HFFc6 (cell line): ENCODE results near the gene ZNF597. TPM values are rescaled to one million over a fixed set of nuclear protein-coding genes. Genes with fewer than 3 reads are reported as not detected.
A peak's percentile ranks its signal among the peaks of the same experiment; 100 is the strongest.
"Not testable (repeated sequence)": the region's sequence is repeated elsewhere in the genome, so short reads cannot be mapped to it uniquely, and the experiment has no call there.

Source experiments
- DNase-seq: peaks from one replicate; pipeline ENCODE4 v3.0.0-alpha.2; 2018
- H3K27ac Mint-ChIP-seq: 2 replicates; pipeline ENCODE4 v1.8.0; 2020; ENCODE audit warnings: mild to moderate bottlenecking, mixed read lengths
- H3K27me3 Mint-ChIP-seq: 2 replicates; pipeline ENCODE4 v1.8.0; 2021; ENCODE audit warnings: mild to moderate bottlenecking, moderate library complexity, mixed read lengths; ENCODE audit not compliant: insufficient read depth
- H3K36me3 Mint-ChIP-seq: 2 replicates; pipeline ENCODE4 v1.8.0; 2021; ENCODE audit warnings: low read depth, mixed read lengths
- H3K4me1 Mint-ChIP-seq: 2 replicates; pipeline ENCODE4 v1.8.0; 2020; ENCODE audit warnings: low read depth, mixed read lengths
- H3K4me3 Mint-ChIP-seq: 2 replicates; pipeline ENCODE4 v1.8.0; 2020; ENCODE audit warnings: mild to moderate bottlenecking, moderate library complexity, mixed read lengths
- H3K9me3 Mint-ChIP-seq: 2 replicates; pipeline ENCODE4 v1.8.0; 2020; ENCODE audit warnings: mild to moderate bottlenecking, mixed read lengths
- total RNA-seq, 6 experiments: library from RNA; stranded (reverse); fragmentation: NEBNext Ultra II Directional; extraction: Animal tissue kit (Norgen Biotek cat#: 25700); gene quantifications; 2 replicates in 1 of 6; 3 replicates in 5 of 6; pipeline ENCODE4 v1.2.3, GENCODE V29; 2021
- TF ChIP-seq, protein P1 (sequence below): fragments of 200-600 bp; sonication (generic); IDR thresholded peaks from 2 replicates; pipeline ENCODE4 v1.5.0; 2021; ENCODE audit warnings: antibody characterized with exemption, mild to moderate bottlenecking

Gene ZNF597
- total RNA-seq, 6 experiments from 2014 or later: 1.6 to 2.3 (median 1.8) TPM

DNA sequence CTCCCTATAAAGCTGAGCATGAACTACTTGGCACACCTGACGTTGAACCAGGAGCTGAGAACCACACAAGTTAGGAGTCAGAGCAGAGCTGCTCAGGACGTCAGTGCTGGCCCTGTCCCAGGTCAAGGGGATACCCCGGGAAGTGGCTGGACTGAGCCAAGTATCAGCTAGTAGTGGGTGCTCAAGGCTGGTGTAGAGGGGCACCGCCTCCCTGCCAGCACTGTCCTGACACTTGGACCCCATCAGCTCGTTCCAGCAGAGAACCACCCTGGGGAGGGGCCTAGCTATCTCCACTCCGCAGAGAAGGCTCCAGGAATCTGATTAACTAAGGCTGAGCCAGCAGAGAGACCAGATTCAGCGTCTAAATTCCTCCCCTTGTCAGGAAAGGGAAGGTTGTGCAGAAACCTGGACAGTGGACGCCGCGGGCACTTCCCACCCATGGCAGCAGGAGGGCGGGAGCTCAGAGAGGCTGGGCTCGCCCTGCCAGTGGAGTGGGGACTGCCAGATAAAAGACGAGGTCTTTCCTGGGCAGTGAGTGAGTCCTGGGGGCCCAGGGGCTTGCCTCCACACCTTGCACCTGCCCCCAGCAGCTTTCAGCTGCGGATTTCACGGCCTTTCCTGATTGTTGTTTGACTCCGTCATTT lies 31.0 kb upstream of the ZNF597 start:
- Mint-ChIP-seq H3K9me3 (no peaks in the 10 kb centered on the region), H3K27ac (no peak overlapping the region), H3K36me3 (peaks cover 14% of the 10 kb centered on the region), H3K4me3 (no peak overlapping the region), H3K27me3 (peaks cover 2% of the 10 kb centered on the region; the same call in 1 of the 2 replicates), H3K4me1 (peaks cover 10% of the 10 kb centered on the region)
- DNase-seq: no peak
- TF ChIP-seq, protein P1, sequence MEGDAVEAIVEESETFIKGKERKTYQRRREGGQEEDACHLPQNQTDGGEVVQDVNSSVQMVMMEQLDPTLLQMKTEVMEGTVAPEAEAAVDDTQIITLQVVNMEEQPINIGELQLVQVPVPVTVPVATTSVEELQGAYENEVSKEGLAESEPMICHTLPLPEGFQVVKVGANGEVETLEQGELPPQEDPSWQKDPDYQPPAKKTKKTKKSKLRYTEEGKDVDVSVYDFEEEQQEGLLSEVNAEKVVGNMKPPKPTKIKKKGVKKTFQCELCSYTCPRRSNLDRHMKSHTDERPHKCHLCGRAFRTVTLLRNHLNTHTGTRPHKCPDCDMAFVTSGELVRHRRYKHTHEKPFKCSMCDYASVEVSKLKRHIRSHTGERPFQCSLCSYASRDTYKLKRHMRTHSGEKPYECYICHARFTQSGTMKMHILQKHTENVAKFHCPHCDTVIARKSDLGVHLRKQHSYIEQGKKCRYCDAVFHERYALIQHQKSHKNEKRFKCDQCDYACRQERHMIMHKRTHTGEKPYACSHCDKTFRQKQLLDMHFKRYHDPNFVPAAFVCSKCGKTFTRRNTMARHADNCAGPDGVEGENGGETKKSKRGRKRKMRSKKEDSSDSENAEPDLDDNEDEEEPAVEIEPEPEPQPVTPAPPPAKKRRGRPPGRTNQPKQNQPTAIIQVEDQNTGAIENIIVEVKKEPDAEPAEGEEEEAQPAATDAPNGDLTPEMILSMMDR: no peak

DNA sequence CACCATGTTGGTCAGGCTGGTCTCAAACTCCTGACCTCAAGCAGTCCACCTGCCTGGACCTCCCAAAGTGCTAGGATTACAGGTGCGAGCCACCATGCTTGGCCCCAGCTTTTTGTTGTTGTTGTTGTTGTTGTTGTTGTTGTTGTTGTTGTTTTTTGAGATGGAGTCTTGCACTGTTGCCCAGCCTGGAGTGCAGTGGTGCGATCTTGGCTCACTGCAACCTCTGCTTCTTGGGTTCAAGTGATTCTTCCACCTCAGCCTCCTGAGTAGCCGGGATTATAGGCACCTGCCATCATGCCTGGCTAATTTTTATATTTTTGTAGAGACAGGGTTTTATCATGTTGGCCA lies 30.3 kb upstream of the ZNF597 start:
- not testable (repeated sequence) for H3K4me1 Mint-ChIP-seq, H3K27ac Mint-ChIP-seq, H3K9me3 Mint-ChIP-seq, H3K4me3 Mint-ChIP-seq, DNase-seq, H3K27me3 Mint-ChIP-seq
- H3K36me3 Mint-ChIP-seq: peaks cover 11% of the 10 kb centered on the region

DNA sequence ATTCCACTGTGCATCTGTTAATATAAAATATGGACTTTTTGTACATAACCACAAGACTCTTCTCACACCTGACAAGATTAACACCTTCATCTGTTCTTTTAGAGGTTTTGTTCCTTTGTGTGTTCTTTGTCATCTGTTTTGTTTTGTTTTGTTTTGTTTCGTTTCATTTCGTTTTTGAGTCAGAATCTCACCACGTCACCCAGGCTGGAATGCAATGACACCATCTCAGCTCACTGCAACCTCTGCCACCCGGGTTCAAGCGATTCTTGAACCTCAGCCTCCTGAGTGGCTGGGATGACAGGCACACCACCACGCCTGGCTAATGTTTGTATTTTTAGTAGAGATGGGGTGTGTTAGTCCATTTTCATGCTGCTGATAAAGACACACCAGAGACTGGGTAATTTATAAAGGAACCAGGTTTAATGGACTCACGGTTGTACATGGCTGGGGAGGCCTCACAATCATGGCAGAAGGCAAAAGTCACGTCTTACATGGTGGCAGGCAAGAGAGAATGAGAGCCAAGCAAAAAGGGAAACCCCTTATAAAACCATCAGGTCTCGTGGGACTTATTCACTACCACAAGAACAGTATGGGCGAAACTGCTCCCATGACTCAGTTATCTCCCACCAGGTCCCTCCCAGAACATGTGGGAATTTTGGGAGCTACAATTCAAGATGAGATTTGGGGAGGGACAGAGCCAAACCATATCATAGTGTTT lies 29.7 kb upstream of the ZNF597 start:
- H3K27me3 Mint-ChIP-seq: peaks cover 2% of the 10 kb centered on the region; the same call in 1 of the 2 replicates
- TF ChIP-seq, protein P1: no peak

DNA sequence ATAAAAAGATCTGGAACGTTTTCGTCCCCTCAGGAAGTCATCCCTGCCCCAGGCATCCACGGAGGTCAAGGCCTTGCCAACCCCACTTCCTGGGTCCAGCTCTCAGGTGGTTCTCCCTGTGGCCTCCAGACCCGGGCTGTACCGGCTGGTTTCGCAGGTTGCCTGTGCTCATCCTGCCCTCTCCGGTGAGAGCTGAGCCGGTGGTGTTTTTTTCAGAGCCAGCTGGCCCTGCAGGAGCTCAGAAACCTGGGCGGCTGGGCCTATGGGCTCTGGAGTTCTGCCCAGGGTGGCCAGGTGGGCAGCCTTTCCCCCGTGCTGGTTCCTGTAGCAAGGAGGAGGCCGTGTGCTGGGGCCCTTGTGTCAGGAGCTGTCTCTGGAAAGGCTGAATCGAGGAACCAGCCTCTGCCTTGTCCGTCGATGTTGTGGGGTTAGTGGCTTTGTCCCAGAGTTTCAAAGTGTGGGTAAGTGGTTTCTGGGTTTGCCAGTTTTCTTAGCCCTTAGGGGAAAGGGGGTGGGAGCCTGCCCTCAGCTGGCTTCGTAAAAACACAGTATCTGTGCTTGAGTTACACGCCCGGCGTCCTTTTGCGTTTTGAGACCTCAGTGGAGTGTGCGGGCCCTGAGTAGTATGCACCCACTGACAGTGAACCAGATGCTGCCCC lies 28.3 kb upstream of the ZNF597 start:
- H3K4me3 Mint-ChIP-seq: no peak overlapping the region
- TF ChIP-seq, protein P1: no peak
- H3K4me1 Mint-ChIP-seq: peaks cover 28% of the 10 kb centered on the region
- H3K36me3 Mint-ChIP-seq: peaks cover 22% of the 10 kb centered on the region
- no peak for DNase-seq
- no peaks in the 10 kb centered on the region for H3K9me3 Mint-ChIP-seq
- H3K27me3 Mint-ChIP-seq: peaks cover 2% of the 10 kb centered on the region
- no peak overlapping the region for H3K27ac Mint-ChIP-seq

More for the DNA sequence above, 29.7 kb upstream of the ZNF597 start:
- peak overlapping the region; percentile 35; the same call in 1 of the 2 replicates for H3K4me3 Mint-ChIP-seq
- DNase-seq: peak; percentile 39
- H3K4me1 Mint-ChIP-seq: peaks cover 15% of the 10 kb centered on the region
- H3K9me3 Mint-ChIP-seq: no peaks in the 10 kb centered on the region
- H3K27ac Mint-ChIP-seq: peak overlapping the region; percentile 65
- peaks cover 11% of the 10 kb centered on the region for H3K36me3 Mint-ChIP-seq

DNA sequence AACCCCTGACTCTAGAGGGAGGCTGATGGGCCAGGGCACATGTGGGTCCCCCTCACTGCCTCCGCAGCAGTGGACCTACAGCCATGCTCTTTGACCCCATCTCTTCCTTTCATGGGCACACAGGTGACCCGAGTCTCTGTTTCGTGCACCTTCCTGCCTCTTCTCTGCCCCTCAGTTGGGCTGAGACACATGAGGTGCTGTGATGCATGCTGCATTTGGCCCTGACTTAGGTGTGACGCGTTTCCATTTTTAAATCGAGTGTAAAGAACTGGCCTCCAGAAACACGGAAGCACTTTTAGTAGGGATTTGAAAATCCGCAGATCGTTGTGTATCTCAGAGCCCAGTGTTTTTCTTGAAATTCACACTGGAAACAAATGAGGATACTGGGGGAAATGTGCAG lies 27.4 kb upstream of the ZNF597 start:
- no peak for DNase-seq

More for the DNA sequence above, 27.4 kb upstream of the ZNF597 start:
- Mint-ChIP-seq H3K4me1 (peaks cover 33% of the 10 kb centered on the region), H3K36me3 (peaks cover 27% of the 10 kb centered on the region), H3K9me3 (no peaks in the 10 kb centered on the region), H3K4me3 (no peak overlapping the region), H3K27me3 (peaks cover 4% of the 10 kb centered on the region), H3K27ac (no peak overlapping the region)
- TF ChIP-seq, protein P1: no peak
